GM10266 (cell line): ENCODE measurements around the gene TMEM266.

Experiments
- DNase-seq: peaks from one replicate; pipeline ENCODE4 v3.0.0; 2012; ENCODE audit errors: extremely low spot score
- TF ChIP-seq, protein P1 (sequence below): IDR thresholded peaks from 2 replicates; pipeline ENCODE4 v1.5.1; 2012; ENCODE audit warnings: mild to moderate bottlenecking, low read depth; ENCODE audit not compliant: control insufficient read depth, insufficient read depth; ENCODE audit errors: missing control alignments

Gene TMEM266

DNA sequence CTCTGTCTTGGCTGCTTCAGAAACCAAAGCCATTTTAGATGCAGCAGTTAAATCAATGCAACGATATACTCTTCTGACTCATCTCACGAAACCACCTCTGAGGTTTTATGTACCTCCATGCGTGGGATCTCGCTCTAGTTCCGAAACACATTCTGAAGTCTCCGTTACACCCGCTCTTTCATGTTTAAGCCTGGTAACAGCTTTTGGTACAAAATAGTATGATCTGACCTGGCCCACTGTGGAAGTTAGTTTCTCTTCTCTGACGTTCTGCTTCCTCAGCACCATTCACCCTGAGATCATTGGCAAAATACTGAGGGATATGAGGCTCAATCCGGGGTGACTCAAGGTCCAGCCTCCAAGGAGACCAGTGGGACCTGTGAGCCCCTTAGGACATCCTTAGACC is 121.9 kb downstream of the TMEM266 start:
- peak; percentile 80 for DNase-seq
- TF ChIP-seq, protein P1, sequence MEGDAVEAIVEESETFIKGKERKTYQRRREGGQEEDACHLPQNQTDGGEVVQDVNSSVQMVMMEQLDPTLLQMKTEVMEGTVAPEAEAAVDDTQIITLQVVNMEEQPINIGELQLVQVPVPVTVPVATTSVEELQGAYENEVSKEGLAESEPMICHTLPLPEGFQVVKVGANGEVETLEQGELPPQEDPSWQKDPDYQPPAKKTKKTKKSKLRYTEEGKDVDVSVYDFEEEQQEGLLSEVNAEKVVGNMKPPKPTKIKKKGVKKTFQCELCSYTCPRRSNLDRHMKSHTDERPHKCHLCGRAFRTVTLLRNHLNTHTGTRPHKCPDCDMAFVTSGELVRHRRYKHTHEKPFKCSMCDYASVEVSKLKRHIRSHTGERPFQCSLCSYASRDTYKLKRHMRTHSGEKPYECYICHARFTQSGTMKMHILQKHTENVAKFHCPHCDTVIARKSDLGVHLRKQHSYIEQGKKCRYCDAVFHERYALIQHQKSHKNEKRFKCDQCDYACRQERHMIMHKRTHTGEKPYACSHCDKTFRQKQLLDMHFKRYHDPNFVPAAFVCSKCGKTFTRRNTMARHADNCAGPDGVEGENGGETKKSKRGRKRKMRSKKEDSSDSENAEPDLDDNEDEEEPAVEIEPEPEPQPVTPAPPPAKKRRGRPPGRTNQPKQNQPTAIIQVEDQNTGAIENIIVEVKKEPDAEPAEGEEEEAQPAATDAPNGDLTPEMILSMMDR, result no peak

GRCh38 chr15:76183930-76184649 is 124.3 kb downstream of the TMEM266 start:
- no peak for DNase-seq
- TF ChIP-seq, protein P1, result no peak

DNA sequence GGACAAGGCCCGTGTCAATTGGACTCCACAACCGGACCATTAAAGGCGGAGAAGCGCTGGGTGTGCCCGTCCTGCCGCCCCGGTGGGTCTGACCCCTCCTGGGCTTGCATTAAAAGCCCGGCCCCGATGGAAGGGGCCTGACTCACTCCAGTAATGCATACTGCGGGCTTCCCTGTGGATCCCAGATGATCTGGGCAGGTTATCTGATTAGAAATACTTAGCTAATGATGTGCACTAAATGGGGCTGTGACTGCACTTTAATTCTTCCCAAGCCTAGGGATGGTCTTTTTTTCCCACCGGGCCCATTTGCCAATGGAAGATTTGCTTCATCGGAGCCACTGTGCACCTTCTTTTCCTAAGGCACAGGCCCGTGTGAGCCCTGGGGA is 124.9 kb downstream of the TMEM266 start:
- no peak for DNase-seq
- TF ChIP-seq, protein P1, result no peak

GRCh38 chr15:76185716-76186115 is 125.9 kb downstream of the TMEM266 start:
- DNase-seq, result no peak
- TF ChIP-seq, protein P1, result peak; percentile 62

- DNase-seq, result no peak
- TF ChIP-seq, protein P1, result no peak
Observed at GRCh38 chr15:76187163-76187562, 127.4 kb downstream of the TMEM266 start.

GRCh38 chr15:76189106-76189505 is 129.3 kb downstream of the TMEM266 start:
- TF ChIP-seq, protein P1, result no peak
- DNase-seq, result no peak

DNA sequence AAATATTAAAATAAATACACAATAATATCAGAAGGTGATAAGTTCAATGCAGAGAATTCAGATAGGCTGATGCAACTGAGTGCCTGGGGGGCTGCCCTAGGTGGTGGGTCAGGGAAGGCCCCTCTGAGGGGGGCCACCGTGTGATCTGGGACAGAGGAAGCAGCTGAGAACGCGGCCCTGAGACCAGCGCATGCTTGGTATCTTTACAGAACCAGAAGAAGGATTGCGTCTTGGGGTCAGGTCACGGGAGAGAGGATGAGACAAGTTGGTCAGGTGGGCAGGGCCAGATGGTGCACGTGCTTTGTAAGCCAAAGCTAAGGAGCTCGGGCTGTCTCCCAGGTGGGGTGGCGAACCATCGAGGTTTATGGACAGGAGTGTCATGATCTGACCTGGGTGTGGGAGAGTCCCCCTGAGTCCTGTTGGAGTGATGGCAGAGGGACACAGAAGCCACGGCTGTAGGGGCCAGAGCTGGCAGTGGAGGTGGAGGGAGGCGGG is 130.3 kb downstream of the TMEM266 start:
- TF ChIP-seq, protein P1, result no peak
- DNase-seq, result no peak
